H9 (cell line): ENCODE measurements around the gene TRPM5. TPM values are rescaled to one million over a fixed set of nuclear protein-coding genes. Genes with fewer than 3 reads are reported as not detected.

Experiments used
- DNase-seq: peaks from one replicate; pipeline ENCODE4 v3.0.0-alpha.2; 2017
- H2AFZ ChIP-seq: one replicate; pipeline ENCODE4 v1.6.1; 2013; ENCODE audit warnings: mild to moderate bottlenecking, low read length, control low read depth, moderate library complexity
- H2AK5ac ChIP-seq: 2 replicates; pipeline ENCODE4 v1.6.1; 2013; ENCODE audit warnings: low read length, control low read depth, mixed read lengths; ENCODE audit not compliant: insufficient read length
- H2BK120ac ChIP-seq: one replicate; pipeline ENCODE4 v1.6.1; 2013; ENCODE audit warnings: low read depth, mild to moderate bottlenecking, low read length, control low read depth, inconsistent platforms; ENCODE audit not compliant: poor library complexity, severe bottlenecking
- H2BK12ac ChIP-seq: 2 replicates; pipeline ENCODE4 v1.6.1; 2013; ENCODE audit warnings: low read length, control low read depth, mixed read lengths, low read depth; ENCODE audit not compliant: insufficient read length
- H2BK15ac ChIP-seq: 2 replicates; pipeline ENCODE4 v1.6.1; 2013; ENCODE audit warnings: low read depth, low read length, control low read depth
- H2BK20ac ChIP-seq: one replicate; pipeline ENCODE4 v1.6.1; 2013; ENCODE audit warnings: low read depth, mild to moderate bottlenecking, low read length, control low read depth, inconsistent platforms; ENCODE audit not compliant: poor library complexity, severe bottlenecking
- H2BK5ac ChIP-seq: 2 replicates; pipeline ENCODE4 v1.6.1; 2013; ENCODE audit warnings: low read length, control low read depth, mixed read lengths; ENCODE audit not compliant: insufficient read length
- H3K14ac ChIP-seq: 2 replicates; pipeline ENCODE4 v1.6.1; 2013; ENCODE audit warnings: low read length, control low read depth; ENCODE audit not compliant: insufficient read depth
- H3K18ac ChIP-seq: 2 replicates; pipeline ENCODE4 v1.6.1; 2013; ENCODE audit warnings: low read depth, mild to moderate bottlenecking, mixed read lengths, low read length, control low read depth; ENCODE audit not compliant: insufficient read length
- H3K23ac ChIP-seq: 2 replicates; pipeline ENCODE4 v1.6.1; 2013; ENCODE audit warnings: low read length, control low read depth, mixed read lengths, low read depth; ENCODE audit not compliant: insufficient read length
- H3K23me2 ChIP-seq: 2 replicates; pipeline ENCODE4 v1.6.1; 2013; ENCODE audit warnings: low read depth, mild to moderate bottlenecking, mixed read lengths, low read length, control low read depth; ENCODE audit not compliant: insufficient read length, poor library complexity, severe bottlenecking
- H3K27ac ChIP-seq: 2 replicates; pipeline ENCODE4 v1.5.1; 2013; ENCODE audit warnings: low read length, control low read depth, mixed read lengths, low read depth; ENCODE audit not compliant: insufficient read length
- H3K27me3 ChIP-seq: 2 replicates; pipeline ENCODE4 v1.6.1; 2013; ENCODE audit warnings: low read length, control low read depth, inconsistent platforms; ENCODE audit not compliant: insufficient read depth
- H3K4ac ChIP-seq: 2 replicates; pipeline ENCODE4 v1.6.1; 2013; ENCODE audit warnings: low read depth, mild to moderate bottlenecking, control low read depth, inconsistent platforms, low read length, moderate library complexity
- H3K4me1 ChIP-seq: 2 replicates; pipeline ENCODE4 v1.6.1; 2013; ENCODE audit warnings: low read length, control low read depth, inconsistent platforms; ENCODE audit not compliant: insufficient read depth
- H3K4me2 ChIP-seq: 2 replicates; pipeline ENCODE4 v1.6.1; 2013; ENCODE audit warnings: low read length, control low read depth, mixed read lengths; ENCODE audit not compliant: insufficient read length, insufficient read depth
- H3K56ac ChIP-seq: 2 replicates; pipeline ENCODE4 v1.6.1; 2013; ENCODE audit warnings: low read depth, mild to moderate bottlenecking, mixed read lengths, low read length, control low read depth; ENCODE audit not compliant: insufficient read length
- H3K79me1 ChIP-seq: 2 replicates; pipeline ENCODE4 v1.6.1; 2013; ENCODE audit warnings: low read depth, mild to moderate bottlenecking, moderate library complexity, low read length, control low read depth, inconsistent platforms; ENCODE audit not compliant: insufficient read depth, poor library complexity, severe bottlenecking
- H3K79me2 ChIP-seq: 2 replicates; pipeline ENCODE4 v1.6.1; 2013; ENCODE audit warnings: low read length, control low read depth, inconsistent platforms; ENCODE audit not compliant: insufficient read depth
- H3K9ac ChIP-seq: 2 replicates; pipeline ENCODE4 v1.6.1; 2013; ENCODE audit warnings: low read length, control low read depth, mixed read lengths; ENCODE audit not compliant: insufficient read length; ENCODE audit errors: extremely low read depth
- H3K9me3 ChIP-seq: one replicate; pipeline ENCODE4 v1.6.1; 2013; ENCODE audit warnings: low read depth, low read length, inconsistent platforms; ENCODE audit not compliant: control insufficient read depth
- H3T11ph ChIP-seq: one replicate; pipeline ENCODE4 v1.6.1; 2013; ENCODE audit warnings: mild to moderate bottlenecking, low read length, control low read depth, inconsistent platforms
- H4K20me1 ChIP-seq: one replicate; pipeline ENCODE4 v1.6.1; 2013; ENCODE audit not compliant: control insufficient read depth, insufficient read length, insufficient read depth
- H4K5ac ChIP-seq: 2 replicates; pipeline ENCODE4 v1.6.1; 2013; ENCODE audit warnings: low read depth, mild to moderate bottlenecking, mixed read lengths, low read length, control low read depth; ENCODE audit not compliant: insufficient read length
- H4K8ac ChIP-seq: replicated peaks from 2 replicates; pipeline ENCODE4 v1.6.1; 2013; ENCODE audit warnings: low read length, control low read depth, mixed read lengths, low read depth; ENCODE audit not compliant: insufficient read length
- H4K91ac ChIP-seq: 2 replicates; pipeline ENCODE4 v1.6.1; 2013; ENCODE audit warnings: low read depth, mild to moderate bottlenecking, moderate library complexity, mixed read lengths, low read length, control low read depth; ENCODE audit not compliant: insufficient read length
- H3K27ac Mint-ChIP-seq, 3 experiments: 2 replicates in 2 of 3; 3 replicates in 1 of 3; pipeline ENCODE4 v1.8.0; 2020 to 2021; ENCODE audit warnings: mixed read lengths in 3 of 3, mild to moderate bottlenecking in 1 of 3, moderate library complexity in 1 of 3
- H3K27me3 Mint-ChIP-seq: 2 replicates; pipeline ENCODE4 v1.8.0; 2021; ENCODE audit warnings: low read depth, mild to moderate bottlenecking, moderate library complexity, mixed read lengths
- H3K36me3 Mint-ChIP-seq, 3 experiments: 2 replicates in 2 of 3; 3 replicates in 1 of 3; pipeline ENCODE4 v1.8.0; 2020 to 2021; ENCODE audit warnings: low read depth in 3 of 3, mixed read lengths in 3 of 3; ENCODE audit not compliant: insufficient read depth in 1 of 3
- H3K4me1 Mint-ChIP-seq, 2 experiments: 2 replicates each; pipeline ENCODE4 v1.8.0; 2020; ENCODE audit warnings: mixed read lengths in 2 of 2
- H3K4me3 Mint-ChIP-seq, 2 experiments: 2 replicates in 1 of 2; 3 replicates in 1 of 2; pipeline ENCODE4 v1.8.0; 2020 to 2021; ENCODE audit warnings: mild to moderate bottlenecking in 2 of 2, mixed read lengths in 2 of 2, moderate library complexity in 1 of 2
- H3K9me3 Mint-ChIP-seq, 2 experiments: 2 replicates in 1 of 2; 3 replicates in 1 of 2; pipeline ENCODE4 v1.8.0; 2020; ENCODE audit warnings: mild to moderate bottlenecking in 2 of 2, mixed read lengths in 2 of 2, moderate library complexity in 1 of 2
- WGBS: extraction: QIAGEN DNeasy Blood & Tissue Kit; methylation state at CpG from one replicate; pipeline ENCODE4 v1.1.7; 2013; ENCODE audit warnings: missing lambda C conversion rate, low lambda C conversion rate, mixed read lengths; ENCODE audit not compliant: insufficient read length; ENCODE audit errors: extremely low coverage; 5-methylcytosine and 5-hydroxymethylcytosine counted together
- total RNA-seq: library from RNA; stranded (reverse); gene quantifications from 2 replicates; pipeline ENCODE4 v1.2.1, GENCODE V29; 2021
- TF ChIP-seq, protein P1 (sequence below): fragments of 200-600 bp; sonication (generic); conservative IDR thresholded peaks from 3 replicates; pipeline ENCODE4 v1.8.0; 2021; ENCODE audit warnings: antibody characterized with exemption, mild to moderate bottlenecking

TRPM5 gene
- total RNA-seq, 1 experiment from 2014 or later = 0.09 TPM

- no peak overlapping the region for H3T11ph ChIP-seq
- peaks cover 5% of the 10 kb centered on the region for H3K27me3 ChIP-seq
- no peak overlapping the region for H2BK120ac ChIP-seq
- TF ChIP-seq, protein P1, sequence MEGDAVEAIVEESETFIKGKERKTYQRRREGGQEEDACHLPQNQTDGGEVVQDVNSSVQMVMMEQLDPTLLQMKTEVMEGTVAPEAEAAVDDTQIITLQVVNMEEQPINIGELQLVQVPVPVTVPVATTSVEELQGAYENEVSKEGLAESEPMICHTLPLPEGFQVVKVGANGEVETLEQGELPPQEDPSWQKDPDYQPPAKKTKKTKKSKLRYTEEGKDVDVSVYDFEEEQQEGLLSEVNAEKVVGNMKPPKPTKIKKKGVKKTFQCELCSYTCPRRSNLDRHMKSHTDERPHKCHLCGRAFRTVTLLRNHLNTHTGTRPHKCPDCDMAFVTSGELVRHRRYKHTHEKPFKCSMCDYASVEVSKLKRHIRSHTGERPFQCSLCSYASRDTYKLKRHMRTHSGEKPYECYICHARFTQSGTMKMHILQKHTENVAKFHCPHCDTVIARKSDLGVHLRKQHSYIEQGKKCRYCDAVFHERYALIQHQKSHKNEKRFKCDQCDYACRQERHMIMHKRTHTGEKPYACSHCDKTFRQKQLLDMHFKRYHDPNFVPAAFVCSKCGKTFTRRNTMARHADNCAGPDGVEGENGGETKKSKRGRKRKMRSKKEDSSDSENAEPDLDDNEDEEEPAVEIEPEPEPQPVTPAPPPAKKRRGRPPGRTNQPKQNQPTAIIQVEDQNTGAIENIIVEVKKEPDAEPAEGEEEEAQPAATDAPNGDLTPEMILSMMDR = no peak
- H3K9ac ChIP-seq = no peak overlapping the region
- H3K23ac ChIP-seq = no peak overlapping the region
- no peak overlapping the region for H4K8ac ChIP-seq
- H3K79me2 ChIP-seq = no peaks in the 10 kb centered on the region
- H3K9me3 ChIP-seq = no peaks in the 10 kb centered on the region
- H2BK5ac ChIP-seq = no peak overlapping the region
- no peak overlapping the region for H4K91ac ChIP-seq
- H3K4me2 ChIP-seq = no peak overlapping the region
- H3K56ac ChIP-seq = no peak overlapping the region
- H3K27ac ChIP-seq = no peak overlapping the region
- no peak overlapping the region for H2AK5ac ChIP-seq
- no peak overlapping the region for H2AFZ ChIP-seq
- H2BK15ac ChIP-seq = no peak overlapping the region
- no peak overlapping the region for H3K4ac ChIP-seq
- Mint-ChIP-seq H3K36me3 (no peaks in the 10 kb centered on the region), H3K27me3 (peaks cover 73% of the 10 kb centered on the region), H3K4me1 (no peaks in the 10 kb centered on the region), H3K4me3 (no peak overlapping the region), H3K9me3 (no peaks in the 10 kb centered on the region), H3K27ac (no peak overlapping the region)
- no peak overlapping the region for H2BK12ac ChIP-seq
- H3K18ac ChIP-seq = no peak overlapping the region
- H4K5ac ChIP-seq = no peak overlapping the region
- no peak for DNase-seq
- no peaks in the 10 kb centered on the region for H4K20me1 ChIP-seq
- no peaks in the 10 kb centered on the region for H3K79me1 ChIP-seq
- H2BK20ac ChIP-seq = no peak overlapping the region
- H3K23me2 ChIP-seq = no peaks in the 10 kb centered on the region
- H3K14ac ChIP-seq = no peak overlapping the region
- no peaks in the 10 kb centered on the region for H3K4me1 ChIP-seq
- WGBS = no CpG with 5 or more reads among the region's 9 CpGs
Observed at GRCh38 chr11:2466069-2466801, 21.9 kb upstream of the TRPM5 start.
